ENCODE results near the gene PIP5K1C. TPM values are rescaled to one million over a fixed set of nuclear protein-coding genes. Genes with fewer than 3 reads are reported as not detected.
A peak's percentile ranks its signal among the peaks of the same experiment; 100 is the strongest.

PIP5K1C gene
- total and polyA plus RNA-seq, 9 donors: 6.0 to 41.7 (median 30.8) TPM

- Histone ChIP-seq H3K4me3 (no peak overlapping the region), H3K27me3 (peaks cover 2% of the 10 kb centered on the region), H3K9me3 (no peaks in the 10 kb centered on the region), H3K36me3 (no peaks in the 10 kb centered on the region), H3K27ac (no peak overlapping the region), H3K4me1 (ENCODE audit: insufficient read depth) (no peaks in the 10 kb centered on the region)
- WGBS, 3 donors: 68 to 71% (median 68%) methylated on average over 5 of the region's 5 CpGs
- no peak for DNase-seq
- TF ChIP-seq CTCF (IDR thresholded peaks at IDR 0.05): no peak
- no peak for TF ChIP-seq POLR2A (IDR thresholded peaks at IDR 0.05)
- TF ChIP-seq EP300 (IDR thresholded peaks at IDR 0.05): no peak
- intact Hi-C loops (cut with DNase I): no loop called here
Observed at GRCh38 chr19:3723110-3723488, 22.8 kb upstream of the PIP5K1C start.

- Histone ChIP-seq H3K36me3 (no peaks in the 10 kb centered on the region), H3K4me1 (ENCODE audit: insufficient read depth) (no peaks in the 10 kb centered on the region), H3K4me3 (peak overlapping the region; percentile 14), H3K27ac (no peak overlapping the region), H3K27me3 (peaks cover 2% of the 10 kb centered on the region), H3K9me3 (no peaks in the 10 kb centered on the region)
- 1 to 7% (median 2%) methylated on average over 26 to 30 of the region's 30 CpGs for WGBS, 3 donors
- no peak for TF ChIP-seq EP300 (IDR thresholded peaks at IDR 0.05)
- TF ChIP-seq POLR2A (IDR thresholded peaks at IDR 0.05): no peak
- TF ChIP-seq CTCF (IDR thresholded peaks at IDR 0.05): no peak
- DNase-seq: no peak
- intact Hi-C loops (cut with DNase I): no loop called here
Observed at GRCh38 chr19:3722443-3723109, 22.3 kb upstream of the PIP5K1C start.

GRCh38 chr19:3721887-3722442, 21.7 kb upstream of the PIP5K1C start:
- no peak for TF ChIP-seq POLR2A (IDR thresholded peaks at IDR 0.05)
- no peak for TF ChIP-seq CTCF (IDR thresholded peaks at IDR 0.05)
- no peak for TF ChIP-seq EP300 (IDR thresholded peaks at IDR 0.05)
- H3K4me3 ChIP-seq: peak overlapping the region; percentile 14

GRCh38 chr19:3721131-3721886, 21.0 kb upstream of the PIP5K1C start:
- Histone ChIP-seq H3K9me3 (no peaks in the 10 kb centered on the region), H3K36me3 (no peaks in the 10 kb centered on the region), H3K27me3 (peaks cover 2% of the 10 kb centered on the region), H3K27ac (no peak overlapping the region), H3K4me1 (ENCODE audit: insufficient read depth) (no peaks in the 10 kb centered on the region), H3K4me3 (peak overlapping the region; percentile 14)
- 13 to 24% (median 18%) methylated on average over 29 to 46 of the region's 46 CpGs for WGBS, 3 donors
- intact Hi-C loops (cut with DNase I): no loop called here
- peak; percentile 29 for TF ChIP-seq POLR2A (IDR thresholded peaks at IDR 0.05)
- no peak for TF ChIP-seq EP300 (IDR thresholded peaks at IDR 0.05)
- DNase-seq: peak; percentile 55 to 83 (median 68)

More at GRCh38 chr19:3721887-3722442, 21.7 kb upstream of the PIP5K1C start:
- Histone ChIP-seq H3K9me3 (no peaks in the 10 kb centered on the region), H3K27me3 (peaks cover 2% of the 10 kb centered on the region), H3K4me1 (ENCODE audit: insufficient read depth) (no peaks in the 10 kb centered on the region), H3K27ac (no peak overlapping the region), H3K36me3 (no peaks in the 10 kb centered on the region)
- DNase-seq: no peak
- intact Hi-C loops (cut with DNase I): no loop called here
- WGBS, 3 donors: 1 to 2% (median 2%) methylated on average over 26 of the region's 26 CpGs

Measured in ovary (tissue), 9 donors.